PFSK-1 (cell line): Measurements from ENCODE around the gene PPFIA1.

Experiments
- FOXP2 ChIP-seq: optimal IDR thresholded peaks from 2 replicates; pipeline ENCODE3; 2011; ENCODE audit warnings: borderline replicate concordance, control low read depth, inconsistent platforms; ENCODE audit not compliant: insufficient read depth; ENCODE audit errors: extremely low read length, extremely low read depth
- POLR2AphosphoS5 ChIP-seq: IDR thresholded peaks from 2 replicates; pipeline ENCODE4 v1.6.1; 2012; ENCODE audit warnings: low read depth, mild to moderate bottlenecking, control low read depth, low read length, moderate library complexity
- REST ChIP-seq, 2 experiments: IDR thresholded peaks; 2 replicates each; pipeline versions ENCODE4 v1.6.1 to v1.8.0; 2011 to 2012; ENCODE audit warnings: low read depth in 2 of 2, low read length in 2 of 2, control low read depth in 1 of 2, inconsistent platforms in 1 of 2, mild to moderate bottlenecking in 1 of 2, moderate library complexity in 1 of 2; ENCODE audit not compliant: insufficient read depth in 1 of 2
- TAF1 ChIP-seq: IDR thresholded peaks from 2 replicates; pipeline ENCODE4 v1.6.1; 2012; ENCODE audit warnings: low read length, control low read depth, borderline replicate concordance; ENCODE audit not compliant: insufficient read depth

- TF ChIP-seq POLR2AphosphoS5 (no peak), TAF1 (no peak), FOXP2 (no peak), REST (IDR thresholded peaks at IDR 0.05; ENCODE audit: insufficient read depth in 1 of 2, low read depth in 2 of 2, low read length in 2 of 2) (no peak)
Measured at GRCh38 chr11:70383664-70384565, 113.4 kb downstream of the PPFIA1 start.
